NCI-H146 (cell line): ENCODE measurements around the gene RBM19.

Source experiments
- DNase-seq: peaks from one replicate; lab custom pipeline; 2025; lab: John Stamatoyannopoulos, UW

Gene RBM19

DNA sequence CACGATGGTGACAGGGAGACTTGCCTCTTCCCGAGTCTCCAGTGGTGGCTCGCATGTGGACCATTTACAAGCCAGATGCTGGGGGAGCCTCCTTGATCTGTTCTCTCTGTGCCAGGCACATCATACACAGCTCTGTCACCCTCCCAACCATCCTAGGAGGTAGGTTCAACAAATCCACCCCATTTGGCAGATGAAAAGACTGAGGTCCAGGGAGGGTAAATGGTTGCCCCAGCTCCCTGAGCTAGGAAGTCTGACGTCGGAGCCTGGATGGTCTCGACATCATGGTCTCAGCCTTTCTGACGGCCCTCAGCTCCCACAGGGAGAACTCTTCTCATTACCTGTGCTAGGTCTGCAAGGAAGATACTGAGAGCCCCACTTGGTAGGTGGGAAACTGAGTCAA, 189.6 kb downstream of the RBM19 start:
- DNase-seq = no peak

DNA sequence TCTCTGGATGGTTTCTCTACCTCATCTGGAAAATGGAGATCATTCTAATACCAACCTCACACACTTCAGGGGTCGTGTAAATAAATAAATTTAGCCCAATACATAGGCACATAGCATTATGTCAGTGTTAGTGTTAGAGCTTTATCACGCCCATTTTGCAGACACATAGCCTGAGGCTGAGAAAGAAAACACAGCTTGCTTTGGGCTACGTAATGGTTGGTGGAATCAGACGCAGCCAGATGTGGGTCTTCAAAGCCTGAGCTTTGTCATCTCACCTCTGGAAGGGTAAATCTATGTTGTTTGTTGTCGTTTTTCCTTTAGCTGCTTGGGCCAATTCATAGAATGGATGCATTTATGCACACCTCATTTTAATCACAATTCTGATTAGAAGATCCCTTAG, 191.6 kb downstream of the RBM19 start:
- DNase-seq = no peak

DNA sequence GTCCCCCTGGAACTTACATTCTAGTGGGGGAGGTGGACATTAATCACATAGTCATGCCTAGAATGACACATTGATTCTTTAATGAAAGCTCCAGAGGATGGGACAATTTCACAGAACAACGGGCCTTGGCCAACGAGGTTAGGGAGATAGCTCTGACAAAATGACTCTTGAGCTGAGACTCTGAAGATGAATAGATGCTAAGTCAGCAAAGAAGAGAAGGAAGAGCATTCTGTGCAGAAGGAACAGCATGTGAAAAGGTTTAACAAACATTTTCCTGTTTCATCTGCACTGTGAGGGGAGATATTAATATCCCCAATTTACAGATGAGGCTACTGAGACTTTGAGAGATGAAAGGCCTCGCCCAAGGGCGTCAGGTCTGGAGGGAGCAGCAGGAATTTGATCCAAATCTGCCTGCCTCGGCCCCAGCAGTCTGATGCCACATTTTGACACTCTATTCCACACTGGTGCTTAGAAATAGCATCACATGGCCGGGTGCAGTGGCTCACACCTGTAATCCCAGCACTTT, 193.6 kb downstream of the RBM19 start:
- no peak for DNase-seq

DNA sequence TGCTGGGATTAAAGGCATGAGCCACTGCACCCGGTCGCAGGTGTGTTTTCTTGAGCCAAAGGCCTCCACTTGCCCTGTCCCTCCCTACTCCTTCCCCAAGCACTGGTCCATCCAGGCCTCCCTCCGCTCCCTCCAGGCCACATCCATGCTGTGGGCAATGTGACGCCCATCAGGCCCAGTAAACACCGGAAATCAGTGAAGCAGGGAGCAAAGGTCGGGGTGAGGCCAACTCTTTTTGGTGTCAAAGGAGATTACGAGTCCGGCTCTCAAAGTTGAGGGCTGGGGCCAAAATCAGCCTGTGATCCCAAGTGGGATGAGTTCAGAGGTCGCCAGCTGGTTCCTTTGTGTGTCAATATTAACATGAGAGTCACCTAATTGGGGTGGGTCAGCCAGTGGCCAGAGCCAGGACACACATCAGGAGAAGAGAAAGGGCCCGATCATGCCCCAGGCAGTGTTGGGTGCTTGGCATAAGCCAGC, 195.7 kb downstream of the RBM19 start:
- no peak for DNase-seq

DNA sequence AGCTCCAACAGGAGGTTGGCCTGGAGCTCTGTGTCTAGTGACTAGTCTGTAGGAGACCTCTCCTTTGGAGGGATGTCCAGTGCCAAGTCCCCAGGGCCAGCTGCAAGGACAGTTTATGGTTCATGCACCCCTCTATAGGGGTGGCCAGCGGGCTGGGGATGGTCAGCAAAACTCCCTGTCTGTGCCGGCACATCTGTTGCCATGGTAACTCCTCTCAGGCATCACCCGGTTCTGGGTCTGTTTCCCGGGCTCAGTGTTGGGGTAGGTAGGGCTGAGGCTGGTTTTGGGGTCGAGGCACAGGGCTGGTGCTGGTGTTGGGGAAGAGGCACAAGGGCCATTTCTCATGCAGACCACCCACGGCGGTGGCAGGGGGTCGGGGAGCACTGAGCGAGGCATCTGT, 196.8 kb downstream of the RBM19 start:
- no peak for DNase-seq

DNA sequence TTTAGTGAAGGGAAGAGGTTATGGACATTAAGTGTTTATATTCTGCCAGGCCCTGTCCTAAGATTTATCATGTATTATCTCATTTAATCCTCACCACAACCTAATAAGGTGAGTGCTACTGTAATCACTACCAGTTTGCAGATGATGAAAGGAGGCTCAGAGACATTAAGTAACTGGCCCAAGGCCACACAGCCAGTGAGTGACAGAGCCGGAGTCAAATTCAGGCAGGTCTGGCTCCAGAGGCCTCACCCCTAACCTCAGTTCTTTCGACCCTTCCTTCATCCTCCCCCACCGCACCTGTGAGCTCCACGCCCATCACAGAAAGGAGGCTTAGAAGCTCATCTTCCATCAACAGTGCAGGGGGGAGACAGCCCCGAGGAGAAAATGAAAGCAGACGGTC, 197.3 kb downstream of the RBM19 start:
- no peak for DNase-seq

DNA sequence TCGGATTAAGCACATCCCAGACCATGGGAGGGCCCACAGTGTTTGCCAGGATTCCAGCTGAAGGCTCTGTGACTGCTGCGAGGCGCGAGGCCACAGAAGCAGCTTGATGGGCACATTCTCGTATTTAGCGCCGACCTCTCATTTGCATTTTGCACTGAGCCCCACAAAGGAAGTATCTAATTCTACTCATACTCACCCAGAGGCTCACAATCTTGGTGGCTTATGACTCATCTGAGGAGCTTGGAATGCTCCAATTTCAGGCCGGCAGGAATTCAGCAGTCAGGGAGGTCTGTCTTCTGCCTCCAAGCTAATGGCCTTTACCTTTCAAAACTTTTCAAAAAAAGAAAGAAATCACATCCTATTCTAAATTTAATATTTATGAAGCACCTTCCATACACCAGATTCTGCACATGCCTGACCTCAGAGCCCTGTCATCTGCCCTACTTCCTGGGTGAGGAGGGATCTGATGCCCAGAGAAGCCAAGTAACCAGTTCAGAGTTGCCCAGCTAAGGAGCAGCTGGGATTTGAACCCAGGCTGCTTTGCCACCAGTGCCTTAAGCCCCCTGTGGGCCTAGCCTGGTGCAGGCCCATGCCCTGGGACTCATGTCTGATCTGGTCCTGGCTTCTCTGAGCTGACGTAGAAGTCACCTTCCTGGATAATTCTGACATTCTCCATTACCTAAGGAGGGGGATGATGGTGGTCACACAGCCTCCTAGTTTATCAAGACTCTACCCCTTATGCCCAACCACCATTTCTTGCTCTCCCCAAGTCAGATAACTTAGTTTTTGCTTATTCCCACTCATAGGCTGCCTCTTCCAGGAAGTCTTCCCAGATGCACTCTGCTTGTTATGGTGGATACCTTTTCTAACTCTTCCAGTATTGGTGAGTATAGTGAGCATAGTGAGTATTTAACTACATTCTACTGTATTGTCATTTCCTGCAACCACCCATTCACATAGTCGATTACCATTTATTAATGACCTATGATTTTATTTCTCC, 198.9 kb downstream of the RBM19 start:
- DNase-seq = no peak
